Left forelimb (tissue), 1 donor: Measurements from ENCODE around the gene ADGRL3.

Experiments
- DNase-seq: peaks from one replicate; pipeline ENCODE4 v3.0.0-alpha.2; 2018; ENCODE audit warnings: low spot score

ADGRL3 gene

DNA sequence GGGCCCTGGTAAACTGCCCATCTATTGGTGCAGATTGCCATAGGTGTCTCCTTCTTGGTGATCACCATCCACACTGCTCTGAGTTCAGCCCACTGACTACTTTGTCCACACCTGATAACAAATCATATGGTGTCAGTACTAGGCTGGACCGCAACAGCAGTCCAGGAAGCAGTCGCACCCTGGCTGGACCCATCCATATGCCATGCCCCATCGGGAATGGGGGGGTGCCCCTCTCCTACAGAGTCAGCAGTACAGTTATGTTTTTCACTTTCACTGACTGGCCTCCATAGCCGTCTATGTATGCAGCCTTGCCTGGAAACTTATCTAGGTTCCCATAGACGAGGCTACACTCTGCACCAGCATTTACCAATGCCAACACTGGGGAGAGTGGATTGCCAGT is 226.1 kb downstream of the ADGRL3 start:
- DNase-seq: no peak

DNA sequence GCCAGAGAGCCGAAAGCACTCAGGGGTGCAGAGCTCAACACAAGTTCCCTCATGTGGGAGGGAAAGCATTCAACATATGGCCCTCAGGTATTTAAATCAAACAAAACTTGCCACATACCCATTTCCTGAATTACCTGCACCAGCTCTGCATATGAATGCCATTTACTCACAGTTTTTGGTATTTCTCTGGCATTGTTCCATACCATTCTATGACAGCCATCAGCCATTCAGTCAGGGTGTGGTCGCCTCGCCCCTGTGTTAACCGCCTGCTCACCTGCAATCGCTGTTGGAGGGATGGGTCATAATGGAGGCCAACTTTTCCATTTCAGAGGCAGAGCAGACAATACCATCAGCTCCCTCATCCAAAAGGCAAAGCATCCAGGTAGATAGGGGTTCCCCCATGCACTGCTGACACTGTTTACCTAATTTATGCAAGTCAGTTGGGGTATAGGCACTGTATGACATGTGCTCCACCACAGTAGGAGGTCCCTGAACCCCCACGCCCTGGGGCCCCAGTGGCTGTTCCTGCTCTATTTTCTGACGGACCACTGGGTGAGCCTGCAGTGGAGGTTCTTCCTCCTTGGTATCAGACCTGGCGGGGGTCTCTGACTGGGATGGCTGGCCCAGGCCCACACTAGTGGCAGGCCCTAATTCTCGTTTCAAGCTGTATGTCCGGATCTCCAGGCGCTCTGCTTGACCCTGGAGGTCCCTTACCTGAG is 227.1 kb downstream of the ADGRL3 start:
- DNase-seq: no peak

DNA sequence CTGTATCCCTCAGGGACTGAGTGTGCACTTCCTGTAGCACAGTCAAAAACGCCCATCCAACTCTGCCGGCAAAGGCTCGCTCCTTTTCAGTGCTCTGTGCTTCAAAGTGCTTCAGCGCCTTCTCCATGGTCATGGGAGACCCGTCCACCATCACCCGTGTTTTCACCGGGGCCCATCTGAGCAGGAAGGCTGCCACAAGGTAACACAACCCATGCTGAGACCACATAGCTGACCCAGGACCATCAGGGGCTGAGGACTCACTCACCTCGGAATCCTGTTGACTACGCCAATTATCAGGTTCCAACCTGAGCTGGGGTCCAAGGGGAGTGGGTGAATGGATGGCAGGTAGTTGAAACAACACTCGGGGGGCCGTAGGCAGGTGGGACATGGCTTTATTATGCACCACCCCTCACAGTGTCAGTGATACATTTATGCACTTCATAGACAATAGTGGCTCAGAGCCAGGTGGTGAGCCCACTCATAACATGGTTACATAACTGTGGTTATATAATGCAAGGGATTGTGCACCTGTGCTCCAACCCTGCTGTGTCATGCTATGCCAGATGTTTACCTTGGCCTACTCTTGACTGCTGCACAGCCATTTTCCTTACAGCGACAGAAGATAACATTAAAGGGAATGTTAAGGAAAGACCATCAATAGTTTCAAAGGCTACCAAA is 227.8 kb downstream of the ADGRL3 start:
- no peak for DNase-seq

DNA sequence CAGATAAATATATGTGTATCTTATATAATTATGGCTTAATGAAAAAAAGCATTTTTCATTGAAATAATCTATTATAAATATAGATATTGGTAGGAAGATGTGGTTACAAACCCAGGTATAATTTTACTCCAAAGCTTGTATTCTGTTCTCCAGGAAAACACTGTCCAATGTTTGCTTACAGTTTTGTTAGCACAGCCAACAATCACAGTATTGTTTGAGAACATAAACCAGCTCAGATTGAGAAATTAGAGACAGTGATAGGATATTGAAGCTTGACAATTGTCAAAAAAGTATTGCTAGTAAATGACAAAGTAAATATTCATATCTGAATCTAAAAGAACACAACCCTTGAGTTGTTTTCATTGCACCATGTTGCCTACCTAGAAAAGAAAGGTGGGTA is 228.8 kb downstream of the ADGRL3 start:
- no peak for DNase-seq

DNA sequence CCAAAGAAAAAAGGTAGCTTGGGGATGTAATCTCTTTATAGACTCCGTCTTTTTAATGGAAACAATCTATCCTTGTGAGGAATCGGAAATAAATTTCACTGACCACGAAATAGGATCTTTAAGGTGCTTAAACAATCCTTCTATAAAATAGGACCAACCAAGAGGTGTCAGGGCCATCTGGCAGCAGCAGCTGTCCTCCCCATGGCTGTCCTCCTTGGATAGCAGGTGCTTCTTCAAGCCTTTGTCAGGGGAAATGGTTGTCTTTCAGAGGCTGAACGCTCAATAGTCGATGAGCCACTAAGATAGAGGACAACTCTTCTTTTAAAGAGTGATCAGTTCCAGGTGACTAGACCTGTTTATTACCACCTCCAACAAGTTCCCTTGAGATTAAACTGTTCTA is 231.0 kb downstream of the ADGRL3 start:
- no peak for DNase-seq

DNA sequence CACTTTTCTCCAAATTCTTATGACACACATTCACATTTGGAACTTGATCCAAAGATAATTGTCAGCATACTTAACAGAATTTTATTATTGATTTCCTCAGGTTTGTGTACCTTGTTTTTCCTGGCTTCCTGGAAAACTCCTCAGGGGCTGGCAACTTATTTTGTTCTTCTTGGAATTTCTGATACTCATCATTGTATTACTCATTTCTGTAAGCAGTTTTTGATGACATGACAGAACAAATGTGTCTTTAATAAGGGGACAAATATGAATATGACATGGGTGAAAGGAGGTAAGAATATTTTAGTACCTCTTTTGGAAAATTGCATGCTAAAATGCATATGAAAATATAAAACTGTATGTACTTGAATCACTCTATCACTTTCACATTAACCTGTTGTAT is 237.8 kb downstream of the ADGRL3 start:
- DNase-seq: no peak

DNA sequence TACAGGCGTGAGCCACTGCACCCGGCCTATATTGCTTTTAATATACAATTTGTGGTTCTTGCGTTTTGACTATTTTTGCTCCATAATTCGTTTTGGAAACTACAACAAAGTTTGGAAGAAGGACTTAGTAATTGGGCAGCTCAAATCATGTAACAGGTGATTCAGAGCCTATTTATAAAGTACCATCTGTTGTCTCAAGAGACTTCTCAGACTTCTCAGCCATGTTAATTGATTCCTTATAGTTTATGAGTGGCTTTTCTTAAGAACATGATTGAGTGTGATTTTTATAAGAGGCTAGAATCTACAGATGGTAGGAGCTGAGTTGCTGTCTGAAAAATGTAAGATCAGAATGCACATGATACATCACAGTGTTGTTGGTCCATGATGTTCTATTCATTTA is 240.2 kb downstream of the ADGRL3 start:
- DNase-seq: no peak

DNA sequence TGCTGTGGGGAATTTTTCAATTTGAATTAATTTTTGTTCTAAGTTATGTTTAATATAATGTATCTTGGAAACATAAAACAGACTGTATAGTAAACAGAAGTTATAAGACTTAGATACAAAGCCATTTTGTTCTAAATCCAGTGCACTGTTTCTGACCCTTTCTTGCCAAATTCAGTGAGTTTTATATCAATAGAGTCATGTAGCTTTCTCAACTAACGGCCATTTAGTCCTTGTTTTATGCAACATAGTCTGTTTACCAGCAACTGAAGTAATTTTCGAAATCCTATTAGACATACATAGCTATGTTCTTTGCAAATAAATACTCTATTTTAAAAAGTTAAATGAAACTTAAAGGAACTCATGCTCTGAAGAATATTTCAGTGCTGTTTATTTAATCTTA is 242.8 kb downstream of the ADGRL3 start:
- no peak for DNase-seq

DNA sequence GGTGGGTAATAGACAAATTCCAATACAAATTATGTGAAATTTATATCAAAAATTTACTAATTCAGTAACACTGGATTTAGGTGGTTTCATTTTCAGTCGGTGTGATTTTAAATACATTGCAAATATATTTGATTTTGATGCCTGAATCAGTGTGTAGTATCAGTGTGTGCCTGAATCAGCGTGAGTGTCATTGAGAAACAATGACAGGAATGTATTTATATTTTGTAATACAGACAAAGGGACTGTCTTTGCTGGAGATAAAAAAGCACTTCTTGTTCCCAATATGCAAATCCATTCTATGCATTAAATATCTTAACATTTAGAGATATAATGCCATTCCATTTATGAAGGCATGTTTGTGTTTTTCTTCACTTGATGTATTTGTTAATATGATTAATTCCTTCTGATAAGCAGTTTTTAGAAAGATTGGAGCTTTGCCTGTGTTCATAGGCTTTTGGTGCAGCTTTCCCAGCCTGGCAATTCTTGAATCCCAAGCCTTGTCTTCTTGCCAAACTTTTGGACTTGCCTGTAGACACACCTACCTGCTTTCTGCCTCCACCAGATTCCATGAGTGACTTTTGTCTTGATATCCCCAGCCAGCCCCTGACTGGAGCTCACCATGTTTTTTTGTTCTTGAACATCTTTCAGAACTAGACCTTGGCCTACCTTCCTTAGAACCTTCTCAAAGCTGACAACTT is 243.8 kb downstream of the ADGRL3 start:
- no peak for DNase-seq

DNA sequence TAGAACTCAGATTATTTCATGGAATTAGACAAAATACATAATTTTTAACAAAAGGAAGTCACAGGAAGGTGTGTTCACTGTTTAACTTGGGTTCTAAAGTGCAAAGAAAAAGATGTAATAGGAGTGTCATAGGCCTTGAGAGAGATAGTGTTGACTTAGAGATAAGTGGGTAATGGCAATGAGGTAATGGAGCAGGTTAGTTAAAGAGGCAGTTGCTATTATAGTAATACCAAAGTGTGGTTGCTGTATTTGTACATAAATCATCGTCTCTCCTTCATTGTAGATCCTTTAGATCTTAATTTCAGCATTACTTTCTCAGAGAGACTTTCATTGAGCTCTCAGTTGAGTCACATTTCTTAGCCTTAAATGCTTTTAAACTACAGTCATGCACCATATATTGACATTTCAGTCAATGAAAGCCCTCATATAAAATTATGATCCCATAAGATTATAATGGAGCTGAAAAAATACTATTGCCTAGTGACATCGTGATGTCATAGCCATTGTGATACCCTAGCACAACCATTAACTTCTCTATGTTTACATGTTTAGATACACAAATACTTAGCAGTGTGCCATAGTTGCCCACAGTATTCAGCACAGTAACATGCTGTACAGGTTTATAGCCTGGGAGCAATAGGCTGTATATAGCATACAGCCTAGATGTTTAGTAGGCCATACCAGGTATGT is 245.4 kb downstream of the ADGRL3 start:
- no peak for DNase-seq

DNA sequence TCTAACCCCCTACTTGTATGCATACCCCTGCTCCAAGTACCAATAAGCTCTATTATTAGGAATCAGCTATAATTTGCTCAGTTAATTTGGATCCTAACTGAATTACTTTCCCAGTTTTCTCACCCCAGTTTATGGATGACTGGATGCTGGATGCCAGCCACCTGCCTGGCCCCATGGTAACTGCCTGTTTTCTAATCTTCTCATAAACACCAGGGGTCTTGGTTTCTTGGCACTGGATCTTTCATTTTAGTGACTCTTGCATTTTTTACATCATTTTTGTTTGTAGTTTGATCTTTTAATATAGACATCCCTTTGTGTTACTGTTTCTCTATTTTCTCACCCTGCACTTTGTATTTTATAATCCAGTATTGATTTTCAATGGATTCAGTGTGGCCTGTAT is 246.8 kb downstream of the ADGRL3 start:
- DNase-seq: no peak

DNA sequence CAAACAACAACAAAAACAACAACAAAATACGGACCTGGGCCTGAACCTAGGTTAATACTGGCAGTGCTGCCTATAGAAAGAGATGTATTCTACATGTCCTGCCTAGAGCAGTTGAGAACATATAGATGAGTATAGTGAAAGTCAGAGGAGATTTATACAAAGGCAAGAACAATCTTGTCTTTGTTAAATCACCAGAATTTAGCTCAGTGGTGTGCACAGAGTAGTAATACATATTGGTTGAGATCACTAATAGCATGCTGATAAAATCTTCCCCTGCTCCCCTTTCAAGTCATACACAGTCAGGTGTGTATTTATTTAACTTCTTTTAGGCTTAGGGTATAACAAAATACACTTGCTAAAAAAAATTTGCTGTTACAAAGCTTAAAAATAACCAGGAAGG is 247.8 kb downstream of the ADGRL3 start:
- DNase-seq: no peak

DNA sequence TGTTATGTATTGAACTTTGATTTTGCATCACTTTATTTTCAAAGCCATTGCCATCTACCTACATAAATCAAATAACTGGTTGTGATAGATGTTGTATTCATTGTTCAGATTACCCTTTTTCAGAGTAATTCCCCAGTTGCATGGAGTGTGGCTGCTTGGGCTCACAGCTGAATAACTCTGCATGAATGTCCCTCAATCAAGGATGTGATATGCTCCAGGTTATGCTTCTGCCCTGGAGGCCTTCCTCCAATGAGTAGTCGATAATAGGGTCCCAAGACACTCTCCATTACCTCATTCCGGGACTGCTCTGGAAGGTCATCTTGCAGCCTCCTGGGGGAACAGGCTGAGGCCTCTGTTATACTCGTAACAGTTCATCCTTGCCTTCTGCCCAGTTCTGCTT is 251.8 kb downstream of the ADGRL3 start:
- no peak for DNase-seq

DNA sequence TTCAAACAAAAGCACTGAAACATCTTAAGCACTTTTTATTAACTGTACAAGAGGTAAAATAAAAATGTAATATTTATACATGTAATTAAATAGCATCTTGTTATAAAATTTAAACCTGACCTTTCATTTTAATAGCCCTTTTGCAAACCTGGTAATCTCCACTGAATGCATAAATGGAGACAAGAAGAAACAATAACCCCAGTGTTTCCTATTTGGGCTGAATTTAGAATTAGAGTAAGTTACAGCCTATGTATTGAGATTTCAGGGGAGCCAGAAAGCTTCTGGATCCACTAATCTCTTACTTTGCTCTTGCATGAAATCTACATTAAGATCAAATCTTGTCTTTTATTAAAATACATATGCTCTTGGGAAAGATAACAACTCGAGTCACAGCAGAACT is 261.8 kb downstream of the ADGRL3 start:
- DNase-seq: no peak

DNA sequence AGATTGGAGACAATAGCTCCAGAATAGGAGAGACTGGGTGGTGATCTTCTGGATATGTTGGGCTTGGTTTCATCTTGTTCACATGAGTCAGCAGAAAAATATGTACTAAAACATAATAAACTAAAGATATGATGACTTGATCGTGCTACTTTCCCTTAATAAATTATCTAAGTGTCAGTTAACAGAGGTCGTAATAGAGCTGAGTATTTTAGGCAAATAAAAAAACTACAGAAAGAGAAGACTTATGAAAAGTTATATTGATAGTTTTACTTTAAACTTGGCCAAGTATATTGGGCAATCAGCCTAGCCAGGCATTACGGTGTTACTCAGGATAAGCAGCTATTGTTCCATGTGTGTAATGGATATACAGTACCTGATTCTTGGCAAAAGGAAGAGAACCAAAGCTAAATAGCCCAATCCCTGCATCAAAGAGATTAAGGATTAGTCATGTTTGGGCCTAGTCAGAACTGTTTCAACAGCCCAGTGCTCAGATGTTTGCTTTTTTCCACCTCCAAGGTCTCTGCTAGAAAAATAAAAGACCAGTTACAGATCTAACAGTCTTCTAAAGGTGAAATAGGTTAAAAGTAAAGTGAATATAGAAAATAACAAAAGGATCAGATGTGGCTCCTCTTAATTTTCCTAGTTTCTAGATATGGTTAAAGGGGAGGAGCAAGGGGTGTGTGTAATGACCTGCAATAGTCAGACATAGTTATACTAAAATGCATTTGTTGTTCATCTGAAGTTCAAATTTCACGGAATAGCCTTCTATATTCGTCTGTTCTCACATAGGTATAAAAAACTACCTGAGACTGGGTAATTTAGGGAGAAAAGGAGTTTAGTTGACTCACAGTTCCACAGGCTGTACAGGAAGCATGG is 262.6 kb downstream of the ADGRL3 start:
- no peak for DNase-seq

DNA sequence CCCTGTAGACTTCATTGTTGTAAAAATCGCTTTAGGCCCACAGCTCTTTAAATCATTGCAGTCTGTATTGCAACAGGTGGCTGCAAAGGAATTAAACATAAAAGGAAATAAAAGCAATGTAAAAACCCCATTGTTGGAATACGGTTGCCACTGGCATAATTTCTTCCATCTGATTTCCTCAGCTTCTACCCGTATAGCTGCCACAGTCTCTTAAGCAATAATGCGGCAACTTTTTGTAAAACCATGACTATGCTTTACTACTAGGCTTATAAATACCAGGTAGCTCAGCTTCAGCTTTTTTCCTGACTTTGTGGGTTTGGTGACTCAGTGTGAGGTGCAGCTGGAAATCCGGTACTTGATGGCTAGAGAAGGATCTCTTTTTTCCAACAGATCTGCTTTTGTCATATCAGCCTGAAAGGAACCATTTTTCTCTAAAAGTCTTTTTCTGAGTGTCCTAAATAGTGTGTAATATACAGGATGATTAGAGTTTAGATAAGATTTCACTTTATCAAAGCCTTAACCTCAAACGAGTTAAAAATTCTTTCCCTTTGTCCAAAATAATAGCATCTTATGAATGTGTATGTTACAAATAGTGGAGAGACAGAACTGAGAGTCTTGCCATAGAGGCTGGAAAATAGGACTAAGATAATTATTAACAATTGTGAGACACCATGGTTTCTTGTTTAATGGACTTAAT is 268.0 kb downstream of the ADGRL3 start:
- no peak for DNase-seq

DNA sequence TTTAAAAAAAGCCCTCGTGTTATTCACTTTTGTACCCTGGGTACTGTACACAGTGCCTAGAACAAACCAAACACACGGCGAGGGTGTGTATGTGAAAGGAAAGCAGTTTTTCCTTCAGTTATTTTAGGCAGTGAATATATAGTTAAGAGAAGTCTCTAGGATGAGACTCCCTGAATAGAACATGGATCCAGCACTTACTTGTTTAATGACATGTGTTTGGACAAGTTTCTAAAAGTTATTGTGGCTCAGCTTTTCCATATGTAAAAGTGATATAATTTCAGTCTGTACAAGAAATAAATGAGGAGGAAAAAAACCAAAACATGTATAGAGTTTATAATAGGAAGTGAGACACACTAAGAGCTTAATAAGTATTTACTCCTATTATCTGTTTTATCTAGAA is 273.2 kb downstream of the ADGRL3 start:
- DNase-seq: no peak

DNA sequence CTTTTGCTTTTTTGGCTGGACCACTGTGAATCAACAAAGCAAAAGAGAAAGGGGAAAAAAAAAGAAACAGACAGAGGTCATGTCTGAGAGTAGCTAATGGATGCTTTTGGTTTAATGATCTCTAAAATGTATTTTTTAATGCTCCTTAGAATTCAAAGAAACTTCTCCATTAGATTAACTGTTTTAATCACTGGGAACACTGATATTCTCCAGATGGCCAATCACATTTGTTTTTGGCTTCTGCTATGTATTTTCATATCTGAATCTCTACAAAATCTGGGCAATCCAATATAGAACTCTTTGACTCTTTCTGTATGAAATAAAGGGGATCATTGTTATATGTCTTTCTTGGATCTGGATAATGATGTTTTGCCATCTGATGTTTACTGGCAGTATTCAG is 278.2 kb downstream of the ADGRL3 start:
- no peak for DNase-seq

DNA sequence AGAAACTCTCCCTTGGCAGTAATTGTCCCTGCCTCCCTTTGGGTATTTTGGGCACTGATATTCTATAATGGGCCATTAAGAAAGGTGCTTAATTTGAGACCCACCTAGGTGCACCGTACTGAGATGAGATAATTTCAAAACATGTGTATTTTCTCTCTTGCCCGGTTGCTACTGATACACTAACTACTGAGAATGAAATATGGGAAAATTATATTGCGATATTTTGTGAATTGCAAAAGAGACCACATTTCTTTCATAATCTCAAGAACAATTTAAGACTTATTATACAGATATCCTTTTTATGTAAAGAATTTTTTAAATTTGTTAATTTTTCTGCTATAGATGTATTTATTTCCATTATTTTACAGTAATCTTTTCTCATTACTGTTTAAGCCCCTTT is 284.9 kb downstream of the ADGRL3 start:
- DNase-seq: no peak

DNA sequence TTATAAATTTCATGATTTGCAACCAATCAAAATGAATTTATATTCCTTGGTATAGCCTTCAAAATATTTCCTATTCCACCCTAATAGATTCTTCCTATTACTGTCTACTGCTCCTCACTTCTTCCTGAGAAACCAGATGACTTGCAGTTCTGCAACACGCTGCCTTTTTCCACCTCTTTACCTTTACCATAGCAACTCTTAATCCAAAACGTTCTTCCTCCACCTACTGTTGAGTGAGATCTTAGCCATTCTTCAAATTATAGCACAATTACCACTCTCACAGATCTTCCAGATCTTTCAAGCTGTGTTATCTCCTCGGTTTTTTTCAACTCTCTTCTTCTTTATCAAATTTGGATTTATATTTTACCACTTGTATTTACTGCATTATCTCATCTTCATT is 289.8 kb downstream of the ADGRL3 start:
- DNase-seq: no peak

DNA sequence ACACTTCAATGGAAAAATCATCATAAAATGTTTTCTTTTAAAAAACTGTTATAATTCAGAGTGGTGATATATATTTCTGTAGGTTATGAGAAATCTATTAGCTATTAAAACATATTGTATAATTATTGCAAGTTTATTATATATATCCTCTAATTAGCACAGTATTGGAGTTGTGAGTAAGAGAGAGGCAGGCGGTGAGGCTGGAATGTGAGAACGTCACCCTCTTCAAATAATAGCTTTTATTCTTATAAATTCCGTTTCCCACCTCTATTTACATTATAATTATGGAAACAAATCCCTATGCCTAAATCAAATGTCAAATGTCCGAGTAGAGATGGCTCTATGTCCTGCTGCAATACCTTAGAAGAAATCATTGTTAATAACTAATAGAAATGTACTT is 292.9 kb downstream of the ADGRL3 start:
- no peak for DNase-seq
